Thyroid gland (tissue), 4 donors: ENCODE data around the gene IWS1. TPM values are rescaled to one million over a fixed set of nuclear protein-coding genes. Genes with fewer than 3 reads are reported as not detected.

Experiments
- DNase-seq, 2 donors: peaks; one replicate each; pipeline ENCODE4 v3.0.0-alpha.2; 2019
- H3K27ac ChIP-seq, 3 donors: fragments of 200-600 bp; sonication (generic); 1 replicate in 2 of 3; 2 replicates in 1 of 3; pipeline ENCODE4 v1.5.1; 2016 to 2019; ENCODE audit warnings: mild to moderate bottlenecking in 1 of 3, moderate library complexity in 1 of 3
- H3K27me3 ChIP-seq: fragments of 200-600 bp; sonication (generic); one replicate; pipeline ENCODE4 v1.5.1; 2019
- H3K36me3 ChIP-seq, 2 donors: fragments of 200-600 bp; sonication (generic); one replicate each; pipeline ENCODE4 v1.5.1; 2016 to 2019
- H3K4me1 ChIP-seq, 2 donors: fragments of 200-600 bp; sonication (generic); one replicate each; pipeline ENCODE4 v1.5.1; 2017 to 2019
- H3K4me3 ChIP-seq, 3 donors: fragments of 200-600 bp; sonication (generic); replicated peaks in 1 of 3; 1 replicate in 2 of 3; 2 replicates in 1 of 3; pipeline ENCODE4 v1.5.1; 2016; ENCODE audit warnings: mild to moderate bottlenecking in 1 of 3
- H3K9me3 ChIP-seq: fragments of 200-600 bp; sonication (generic); one replicate; pipeline ENCODE4 v1.5.1; 2017
- POLR2A ChIP-seq, 2 donors: fragments of 450-650 bp; IDR thresholded peaks; one replicate each; pipeline ENCODE4 v1.6.1; 2017; ENCODE audit warnings: antibody characterized with exemption in 2 of 2, mild to moderate bottlenecking in 2 of 2, moderate library complexity in 1 of 2
- WGBS, 2 donors: methylation state at CpG; one replicate each; pipeline ENCODE4 v1.1.5; 2017; 5-methylcytosine and 5-hydroxymethylcytosine counted together
- intact Hi-C: fragments of 100-400 bp; cut with DNase I; formaldehyde crosslinking; loops from one replicate; pipeline ENCODE4 v1.15.1; 2023
- total RNA-seq, 4 donors: library from RNA; depleted of rRNA; stranded (reverse); fragments of >200 nt; gene quantifications; one replicate each; pipeline ENCODE4 v1.2.3, GENCODE V29; 2016
- TF ChIP-seq, protein P1 (sequence below), 6 experiments: fragments of 200-600 bp in 3 of 6; fragments of 450-650 bp in 3 of 6; sonication (generic) in 3 of 6; IDR thresholded peaks; one replicate each; pipeline ENCODE4 v1.5.1; 2016 to 2019; ENCODE audit warnings: antibody characterized with exemption in 6 of 6, mild to moderate bottlenecking in 2 of 6, inconsistent platforms in 1 of 6, moderate library complexity in 1 of 6

The IWS1 gene
- total RNA-seq, 4 donors from 2014 or later = 33.8 to 70.4 (median 42.1) TPM

DNA sequence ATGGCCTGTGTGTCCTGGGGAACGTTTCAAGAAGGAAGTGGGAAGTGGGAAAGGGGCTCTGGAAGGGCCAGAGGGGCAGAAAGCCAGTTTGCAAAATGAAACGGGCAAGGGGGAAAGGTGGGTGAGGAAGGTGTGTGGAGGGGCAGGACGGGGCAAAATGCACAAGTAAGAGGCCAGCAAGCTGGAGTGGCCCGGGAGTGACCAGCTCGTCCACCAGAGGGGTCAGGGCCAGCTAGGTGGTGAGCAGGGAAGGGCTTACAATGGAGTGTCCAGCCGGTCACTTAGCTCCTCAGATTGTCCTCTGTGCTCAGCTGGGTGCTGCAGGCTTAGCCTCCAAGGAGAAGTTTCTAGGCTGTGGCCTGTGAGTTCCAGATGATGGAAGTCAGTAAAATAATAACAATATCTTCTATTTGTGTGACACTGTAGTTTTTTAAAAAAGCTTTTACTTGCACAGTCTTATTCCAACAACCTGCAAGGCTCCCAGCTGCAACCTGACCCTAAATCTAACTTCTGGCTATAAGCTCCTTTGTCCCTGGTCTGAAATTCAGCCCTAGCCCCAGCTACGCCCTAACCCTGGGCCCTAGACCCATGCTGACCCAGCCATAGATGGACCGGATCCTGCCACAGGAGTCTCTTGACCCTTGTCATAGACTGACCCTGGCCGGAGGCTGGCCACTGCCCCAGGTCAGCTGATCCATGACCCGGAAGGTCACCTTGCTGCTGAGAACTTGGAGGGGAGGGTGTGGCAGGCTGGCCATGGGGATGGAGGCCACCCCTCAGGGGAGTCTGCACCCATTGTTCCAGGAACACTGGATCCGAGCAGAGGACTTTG, 38.4 kb upstream of the IWS1 start:
- Histone ChIP-seq H3K27ac (no peak overlapping the region), H3K4me1 (no peaks in the 10 kb centered on the region), H3K27me3 (no peaks in the 10 kb centered on the region), H3K4me3 (no peak overlapping the region), H3K9me3 (no peaks in the 10 kb centered on the region), H3K36me3 (no peaks in the 10 kb centered on the region)
- TF ChIP-seq, protein P1, sequence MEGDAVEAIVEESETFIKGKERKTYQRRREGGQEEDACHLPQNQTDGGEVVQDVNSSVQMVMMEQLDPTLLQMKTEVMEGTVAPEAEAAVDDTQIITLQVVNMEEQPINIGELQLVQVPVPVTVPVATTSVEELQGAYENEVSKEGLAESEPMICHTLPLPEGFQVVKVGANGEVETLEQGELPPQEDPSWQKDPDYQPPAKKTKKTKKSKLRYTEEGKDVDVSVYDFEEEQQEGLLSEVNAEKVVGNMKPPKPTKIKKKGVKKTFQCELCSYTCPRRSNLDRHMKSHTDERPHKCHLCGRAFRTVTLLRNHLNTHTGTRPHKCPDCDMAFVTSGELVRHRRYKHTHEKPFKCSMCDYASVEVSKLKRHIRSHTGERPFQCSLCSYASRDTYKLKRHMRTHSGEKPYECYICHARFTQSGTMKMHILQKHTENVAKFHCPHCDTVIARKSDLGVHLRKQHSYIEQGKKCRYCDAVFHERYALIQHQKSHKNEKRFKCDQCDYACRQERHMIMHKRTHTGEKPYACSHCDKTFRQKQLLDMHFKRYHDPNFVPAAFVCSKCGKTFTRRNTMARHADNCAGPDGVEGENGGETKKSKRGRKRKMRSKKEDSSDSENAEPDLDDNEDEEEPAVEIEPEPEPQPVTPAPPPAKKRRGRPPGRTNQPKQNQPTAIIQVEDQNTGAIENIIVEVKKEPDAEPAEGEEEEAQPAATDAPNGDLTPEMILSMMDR (IDR thresholded peaks at IDR 0.05) = no peak
- TF ChIP-seq POLR2A (IDR thresholded peaks at IDR 0.05) = no peak
- intact Hi-C loops = no loop called here
- no peak for DNase-seq
- 82 to 86% methylated on average over 8 to 11 of the region's 11 CpGs for WGBS, 2 donors

DNA sequence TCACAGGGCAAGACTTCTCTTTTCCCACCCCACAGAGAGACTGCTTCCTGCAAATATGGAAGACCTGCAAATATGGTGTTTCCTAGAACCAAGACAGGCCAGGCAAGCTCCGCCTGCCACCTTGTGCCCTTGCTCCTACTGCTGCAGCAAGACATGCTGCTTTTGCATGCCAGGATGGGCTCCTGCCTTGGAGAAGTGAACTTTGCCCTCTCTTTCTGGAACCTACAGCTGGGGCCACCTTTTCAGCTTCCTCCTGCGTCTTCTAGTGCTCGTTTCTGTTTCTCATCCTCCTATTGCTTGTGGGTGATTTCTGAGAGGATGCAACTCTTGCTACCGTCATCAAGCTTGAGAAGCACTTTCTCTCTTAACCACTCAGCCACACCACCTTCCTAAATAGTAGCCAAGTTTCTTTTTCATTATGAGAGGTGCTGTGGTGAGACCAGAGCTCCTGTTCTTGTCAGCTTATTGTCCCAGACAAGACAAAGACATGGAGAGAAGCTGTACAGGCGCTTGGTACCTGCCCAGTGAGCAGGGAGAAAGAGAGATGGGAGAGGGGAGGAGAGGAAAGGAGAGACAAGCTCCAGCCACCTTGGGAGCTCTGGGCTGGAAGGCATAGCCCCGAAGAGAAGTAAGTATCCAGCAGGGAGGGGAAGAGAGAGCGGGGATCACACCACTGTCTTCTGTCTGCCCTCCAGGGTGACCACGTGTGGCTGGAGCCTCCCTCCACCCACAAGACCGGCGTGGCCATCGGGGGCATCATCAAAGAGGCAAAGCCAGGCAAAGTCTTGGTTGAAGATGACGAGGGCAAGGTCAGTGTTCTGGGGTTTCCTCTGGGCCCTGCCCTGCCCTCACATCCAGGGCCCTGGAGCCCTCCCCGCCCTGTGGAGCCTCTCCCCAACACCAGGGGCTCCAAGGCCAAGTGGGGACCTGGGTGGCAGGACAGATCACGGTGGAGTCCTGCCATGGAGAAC, 37.5 kb upstream of the IWS1 start:
- no peak for DNase-seq
- Histone ChIP-seq H3K9me3 (no peaks in the 10 kb centered on the region), H3K4me1 (no peaks in the 10 kb centered on the region), H3K27ac (no peak overlapping the region), H3K36me3 (no peaks in the 10 kb centered on the region), H3K27me3 (no peaks in the 10 kb centered on the region), H3K4me3 (no peak overlapping the region)
- no peak for TF ChIP-seq POLR2A (IDR thresholded peaks at IDR 0.05)
- TF ChIP-seq, protein P1 (IDR thresholded peaks at IDR 0.05) = no peak
- 78 to 84% methylated on average over 14 of the region's 14 CpGs for WGBS, 2 donors
- intact Hi-C loops = no loop called here

DNA sequence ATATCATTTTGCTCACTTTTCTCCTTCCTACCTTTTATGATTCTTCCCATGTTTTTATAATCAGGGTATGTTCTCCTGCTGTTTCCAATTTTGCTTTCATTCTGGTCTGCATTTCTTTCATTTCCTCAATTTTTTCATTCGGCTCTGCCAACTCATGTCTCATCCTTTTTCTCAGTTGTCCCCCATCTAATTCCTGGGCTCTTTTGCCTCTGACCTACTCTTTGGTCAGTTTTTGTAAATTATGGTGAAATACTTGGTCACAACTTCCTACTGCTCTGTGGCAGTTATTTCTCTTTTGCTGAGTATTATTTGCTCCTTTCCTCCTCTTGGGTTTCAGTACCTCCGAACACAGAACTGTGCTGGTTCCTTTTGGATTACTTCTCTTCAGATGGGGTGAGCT, 36.6 kb upstream of the IWS1 start:
- intact Hi-C loops = no loop called here
- no peak overlapping the region for H3K27ac ChIP-seq
- no peak overlapping the region for H3K4me3 ChIP-seq
- DNase-seq = no peak
- no peaks in the 10 kb centered on the region for H3K36me3 ChIP-seq
- no peaks in the 10 kb centered on the region for H3K27me3 ChIP-seq
- no peaks in the 10 kb centered on the region for H3K9me3 ChIP-seq
- no peaks in the 10 kb centered on the region for H3K4me1 ChIP-seq
- WGBS, 2 donors = 83 to 88% methylated on average over 2 of the region's 2 CpGs
- TF ChIP-seq, protein P1 (IDR thresholded peaks at IDR 0.05) = no peak
- no peak for TF ChIP-seq POLR2A (IDR thresholded peaks at IDR 0.05)

DNA sequence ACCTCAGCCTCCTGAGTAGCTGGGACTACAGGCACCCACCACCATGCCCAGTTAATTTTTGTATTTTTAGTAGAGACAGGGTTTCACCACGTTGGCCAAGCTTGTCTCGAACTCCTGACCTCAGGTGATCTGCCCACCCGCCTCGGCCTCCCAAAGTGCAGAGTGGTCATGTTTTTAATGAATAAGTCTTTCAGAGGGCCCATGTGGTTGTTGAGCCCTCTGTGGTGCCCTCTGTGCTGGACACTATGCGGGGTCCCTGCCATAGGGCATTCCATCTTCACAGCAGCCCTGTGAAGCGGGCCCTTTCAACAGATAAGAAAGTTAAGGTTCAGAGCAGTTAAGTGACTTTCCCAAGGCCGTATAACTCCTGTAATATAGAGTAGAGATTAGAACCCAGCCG, 35.1 kb upstream of the IWS1 start:
- 92 to 96% methylated on average over 8 of the region's 8 CpGs for WGBS, 2 donors
- DNase-seq = no peak
- TF ChIP-seq, protein P1 (IDR thresholded peaks at IDR 0.05) = no peak
- Histone ChIP-seq H3K9me3 (no peaks in the 10 kb centered on the region), H3K36me3 (no peaks in the 10 kb centered on the region), H3K4me3 (no peak overlapping the region), H3K27me3 (no peaks in the 10 kb centered on the region), H3K4me1 (no peaks in the 10 kb centered on the region), H3K27ac (no peak overlapping the region)
- intact Hi-C loops = no loop called here

DNA sequence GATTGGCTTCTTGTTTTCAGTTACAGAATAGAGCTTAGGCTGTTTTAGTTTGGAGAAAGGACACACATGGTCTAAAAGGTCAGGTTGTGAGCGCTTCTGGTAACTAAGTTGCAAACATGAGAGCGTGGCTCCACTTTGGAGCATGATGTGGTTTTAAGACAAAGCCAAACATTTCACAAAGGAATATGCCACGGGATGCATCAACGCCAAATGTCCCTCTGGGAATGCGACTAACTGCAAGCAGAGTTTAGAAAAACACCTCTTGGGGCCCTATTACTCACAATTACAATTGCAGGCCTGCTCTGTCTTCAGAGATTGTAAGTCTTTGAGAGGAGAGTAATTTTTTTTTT, 34.6 kb upstream of the IWS1 start:
- no peak for TF ChIP-seq POLR2A (IDR thresholded peaks at IDR 0.05)
- TF ChIP-seq, protein P1 (IDR thresholded peaks at IDR 0.05) = no peak

More for the DNA sequence above, 34.6 kb upstream of the IWS1 start:
- Histone ChIP-seq H3K4me3 (no peak overlapping the region), H3K36me3 (no peaks in the 10 kb centered on the region), H3K9me3 (no peaks in the 10 kb centered on the region), H3K4me1 (no peaks in the 10 kb centered on the region), H3K27ac (no peak overlapping the region), H3K27me3 (no peaks in the 10 kb centered on the region)
- no peak for DNase-seq
- WGBS, 2 donors = 78 to 86% methylated on average over 5 of the region's 5 CpGs
- intact Hi-C loops = no loop called here
